MCF 10A (cell line): ENCODE data around the gene NOL11. TPM values are rescaled to one million over a fixed set of nuclear protein-coding genes. Genes with fewer than 3 reads are reported as not detected.

Experiments
- BruUV-seq: library from RNA; stranded (reverse); fragments of 400-500 nt; replicated peaks from 2 replicates; lab custom pipeline; 2021; lab: Mats Ljungman, UMichigan
- CTCF ChIA-PET: fragments of 300-600 bp; sonication (Branson Sonifier 250); formaldehyde crosslinking; extraction: SDS; loops from one replicate; lab custom pipeline; 2021; ENCODE audit warnings: antibody characterized with exemption, inconsistent platforms; lab: Yijun Ruan, JAX
- POLR2A ChIA-PET: fragments of 300-600, 350-650 bp; sonication (Branson Sonifier 250); formaldehyde crosslinking; extraction: SDS; loops from one replicate; lab custom pipeline; 2020; ENCODE audit warnings: antibody characterized with exemption, inconsistent platforms; lab: Yijun Ruan, JAX
- DNase-seq: peaks from one replicate; pipeline ENCODE4 v3.0.0-alpha.2; 2018; ENCODE audit not compliant: unreplicated experiment
- H3K27ac Mint-ChIP-seq: one replicate; pipeline ENCODE4 v1.8.0; 2022; ENCODE audit warnings: mild to moderate bottlenecking, low read depth, mixed read lengths; ENCODE audit not compliant: unreplicated experiment
- H3K27me3 Mint-ChIP-seq: one replicate; pipeline ENCODE4 v1.8.0; 2022; ENCODE audit warnings: mixed read lengths; ENCODE audit not compliant: insufficient read depth, unreplicated experiment
- H3K36me3 Mint-ChIP-seq: one replicate; pipeline ENCODE4 v1.8.0; 2022; ENCODE audit warnings: mild to moderate bottlenecking, moderate library complexity, mixed read lengths; ENCODE audit not compliant: insufficient read depth, unreplicated experiment
- H3K4me1 Mint-ChIP-seq: one replicate; pipeline ENCODE4 v1.8.0; 2022; ENCODE audit warnings: mixed read lengths; ENCODE audit not compliant: insufficient read depth, unreplicated experiment
- H3K4me3 Mint-ChIP-seq: one replicate; pipeline ENCODE4 v1.8.0; 2022; ENCODE audit warnings: mild to moderate bottlenecking, moderate library complexity, mixed read lengths; ENCODE audit not compliant: unreplicated experiment
- H3K9me3 Mint-ChIP-seq: one replicate; pipeline ENCODE4 v1.8.0; 2022; ENCODE audit warnings: mixed read lengths; ENCODE audit not compliant: unreplicated experiment
- CTCF ChIP-seq: fragments of 200-600 bp; IDR thresholded peaks from one replicate; pipeline ENCODE4 v1.8.0; 2022; ENCODE audit warnings: antibody characterized with exemption, mild to moderate bottlenecking; ENCODE audit not compliant: unreplicated experiment
- intact Hi-C: fragments of 100-400 bp; cut with micrococcal nuclease; formaldehyde crosslinking; loops from 2 replicates; pipeline ENCODE4 v1.14.1; 2022
- total RNA-seq: library from RNA; stranded (reverse); gene quantifications from 2 replicates; pipeline ENCODE4 v1.2.3, GENCODE V29; 2022

The NOL11 gene
- total RNA-seq, 1 experiment from 2014 or later = 50.4 TPM

GRCh38 chr17:67707442-67707841 lies 10.3 kb upstream of the NOL11 start:
- Mint-ChIP-seq H3K27ac (no peak overlapping the region), H3K4me3 (no peak overlapping the region), H3K9me3 (no peaks in the 10 kb centered on the region), H3K36me3 (no peaks in the 10 kb centered on the region), H3K27me3 (no peaks in the 10 kb centered on the region), H3K4me1 (no peaks in the 10 kb centered on the region)
- BruUV-seq = no TSS peak
- CTCF ChIA-PET = interaction anchor here (0.6 to 2.9 kb wide), 3 partner anchors 10 to 329 kb away, joined by 3 to 13 read pairs (median 3); no protein-coding TSS in a partner anchor
- intact Hi-C loops = no loop called here
- POLR2A ChIA-PET = interaction anchor here (0.7 to 3.5 kb wide), 2 partner anchors 10 to 333 kb away, joined by 3 to 23 read pairs; partner anchors contain the start of gene NOL11
- DNase-seq = no peak
- TF ChIP-seq CTCF = no peak

- ChIA-PET CTCF (interaction anchor here (0.6 to 1.7 kb wide), 2 partner anchors 9 to 18 kb away, joined by 5 to 9 read pairs; no protein-coding TSS in a partner anchor), POLR2A (interaction anchor here (0.7 to 3.5 kb wide), 2 partner anchors 9 to 319 kb away, joined by 3 to 23 read pairs; partner anchors contain the start of gene NOL11)
- no peak for DNase-seq
- Mint-ChIP-seq H3K9me3 (no peaks in the 10 kb centered on the region), H3K4me3 (no peak overlapping the region), H3K36me3 (no peaks in the 10 kb centered on the region), H3K4me1 (no peaks in the 10 kb centered on the region), H3K27me3 (no peaks in the 10 kb centered on the region), H3K27ac (no peak overlapping the region)
- intact Hi-C loops = no loop called here
- no TSS peak for BruUV-seq
- TF ChIP-seq CTCF = no peak
Observed at GRCh38 chr17:67708378-67708777, 9.4 kb upstream of the NOL11 start.

GRCh38 chr17:67711916-67712315 lies 5.8 kb upstream of the NOL11 start:
- Mint-ChIP-seq H3K36me3 (no peaks in the 10 kb centered on the region), H3K4me1 (no peaks in the 10 kb centered on the region), H3K27ac (no peak overlapping the region), H3K27me3 (no peaks in the 10 kb centered on the region), H3K4me3 (no peak overlapping the region), H3K9me3 (no peaks in the 10 kb centered on the region)
- CTCF ChIA-PET = interaction anchor here (0.6 to 1.4 kb wide), 4 partner anchors 12 to 368 kb away, joined by 3 to 5 read pairs (median 3); no protein-coding TSS in a partner anchor
- no TSS peak for BruUV-seq
- POLR2A ChIA-PET = interaction anchor here (1.0 kb wide), 1 partner anchor 337 kb away, joined by 3 read pairs; no protein-coding TSS in a partner anchor
- no peak for TF ChIP-seq CTCF
- DNase-seq = no peak
- intact Hi-C loops = loop anchor here (10.0 kb wide), 1 partner anchor 337 kb away; the partner anchor contains the start of gene PITPNC1

GRCh38 chr17:67712375-67712774 lies 5.4 kb upstream of the NOL11 start:
- no peaks in the 10 kb centered on the region for H3K36me3 Mint-ChIP-seq
- ChIA-PET CTCF (interaction anchor here (0.6 to 1.4 kb wide), 4 partner anchors 12 to 368 kb away, joined by 3 to 5 read pairs (median 3); no protein-coding TSS in a partner anchor), POLR2A (interaction anchor here (1.0 kb wide), 1 partner anchor 338 kb away, joined by 3 read pairs; no protein-coding TSS in a partner anchor)
- no peak for TF ChIP-seq CTCF
- no peak overlapping the region for H3K27ac Mint-ChIP-seq
- H3K4me1 Mint-ChIP-seq = no peaks in the 10 kb centered on the region
- no peaks in the 10 kb centered on the region for H3K27me3 Mint-ChIP-seq
- intact Hi-C loops = loop anchor here (10.0 kb wide), 1 partner anchor 338 kb away; the partner anchor contains the start of gene PITPNC1
- H3K9me3 Mint-ChIP-seq = no peaks in the 10 kb centered on the region
- no peak for DNase-seq
- no TSS peak for BruUV-seq
- H3K4me3 Mint-ChIP-seq = no peak overlapping the region
